ENCODE measurements around the gene LCTL.

DNA sequence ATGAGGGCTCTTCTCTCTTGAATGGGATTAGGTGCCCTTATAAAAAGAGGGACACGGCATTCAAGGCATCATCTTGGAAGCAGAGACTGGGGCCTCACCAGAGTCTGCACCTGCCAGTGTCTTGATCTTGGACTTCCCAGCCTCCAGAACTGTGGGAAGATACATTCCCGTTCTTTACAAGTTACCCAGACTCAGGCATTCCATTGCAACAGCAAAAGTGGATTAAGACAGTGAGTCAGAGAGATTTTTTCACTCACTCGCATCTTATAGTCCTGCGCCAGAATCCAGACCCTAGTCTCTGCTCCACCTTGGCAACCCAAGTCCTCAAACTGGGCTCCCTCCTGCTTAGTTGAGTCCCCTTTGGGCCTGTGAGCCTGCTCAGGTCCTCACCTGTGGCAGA lies 2.7 kb downstream of the LCTL start:
- TF ChIP-seq, protein P1, sequence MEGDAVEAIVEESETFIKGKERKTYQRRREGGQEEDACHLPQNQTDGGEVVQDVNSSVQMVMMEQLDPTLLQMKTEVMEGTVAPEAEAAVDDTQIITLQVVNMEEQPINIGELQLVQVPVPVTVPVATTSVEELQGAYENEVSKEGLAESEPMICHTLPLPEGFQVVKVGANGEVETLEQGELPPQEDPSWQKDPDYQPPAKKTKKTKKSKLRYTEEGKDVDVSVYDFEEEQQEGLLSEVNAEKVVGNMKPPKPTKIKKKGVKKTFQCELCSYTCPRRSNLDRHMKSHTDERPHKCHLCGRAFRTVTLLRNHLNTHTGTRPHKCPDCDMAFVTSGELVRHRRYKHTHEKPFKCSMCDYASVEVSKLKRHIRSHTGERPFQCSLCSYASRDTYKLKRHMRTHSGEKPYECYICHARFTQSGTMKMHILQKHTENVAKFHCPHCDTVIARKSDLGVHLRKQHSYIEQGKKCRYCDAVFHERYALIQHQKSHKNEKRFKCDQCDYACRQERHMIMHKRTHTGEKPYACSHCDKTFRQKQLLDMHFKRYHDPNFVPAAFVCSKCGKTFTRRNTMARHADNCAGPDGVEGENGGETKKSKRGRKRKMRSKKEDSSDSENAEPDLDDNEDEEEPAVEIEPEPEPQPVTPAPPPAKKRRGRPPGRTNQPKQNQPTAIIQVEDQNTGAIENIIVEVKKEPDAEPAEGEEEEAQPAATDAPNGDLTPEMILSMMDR (IDR thresholded peaks at IDR 0.05), result no peak
- no peak for TF ChIP-seq POLR2A (IDR thresholded peaks at IDR 0.05)
